HG02763 (cell line): ENCODE measurements around the gene APOL3.
"Not testable (repeated sequence)": the region's sequence is repeated elsewhere in the genome, so short reads cannot be mapped to it uniquely, and the experiment has no call there.

Experiments
- ATAC-seq: cut with Tn5 transposase; IDR thresholded peaks from one replicate; pipeline ENCODE4 v1.9.1; 2021; ENCODE audit warnings: mild to moderate bottlenecking, moderate library complexity; ENCODE audit not compliant: unreplicated experiment

The APOL3 gene

GRCh38 chr22:36193577-36193976 is 33.0 kb upstream of the APOL3 start:
- no peak for ATAC-seq

GRCh38 chr22:36193171-36193570 is 32.6 kb upstream of the APOL3 start:
- no peak for ATAC-seq

GRCh38 chr22:36192542-36192941 is 32.0 kb upstream of the APOL3 start:
- no peak for ATAC-seq

GRCh38 chr22:36191106-36191836 is 30.7 kb upstream of the APOL3 start:
- ATAC-seq: no peak

GRCh38 chr22:36187862-36188261 is 27.3 kb upstream of the APOL3 start:
- not testable (repeated sequence) for ATAC-seq

- ATAC-seq: no peak
Measured at GRCh38 chr22:36185828-36186624, 25.5 kb upstream of the APOL3 start.

GRCh38 chr22:36184433-36185025 is 24.0 kb upstream of the APOL3 start:
- no peak for ATAC-seq

- no peak for ATAC-seq
Measured at GRCh38 chr22:36183446-36183845, 22.9 kb upstream of the APOL3 start.

- no peak for ATAC-seq
Measured at GRCh38 chr22:36182857-36183256, 22.3 kb upstream of the APOL3 start.

- no peak for ATAC-seq
Measured at GRCh38 chr22:36182056-36182455, 21.5 kb upstream of the APOL3 start.

- ATAC-seq: no peak
Measured at GRCh38 chr22:36180928-36181327, 20.4 kb upstream of the APOL3 start.

- ATAC-seq: no peak
Measured at GRCh38 chr22:36180038-36180880, 19.7 kb upstream of the APOL3 start.

GRCh38 chr22:36177160-36177559 is 16.6 kb upstream of the APOL3 start:
- ATAC-seq: no peak

GRCh38 chr22:36175892-36176291 is 15.3 kb upstream of the APOL3 start:
- no peak for ATAC-seq

- no peak for ATAC-seq
Measured at GRCh38 chr22:36171941-36172340, 11.4 kb upstream of the APOL3 start.

GRCh38 chr22:36166518-36167220 is 6.1 kb upstream of the APOL3 start:
- ATAC-seq: no peak

- ATAC-seq: no peak
Measured at GRCh38 chr22:36166086-36166485, 5.5 kb upstream of the APOL3 start.

GRCh38 chr22:36165141-36165540 is 4.6 kb upstream of the APOL3 start:
- ATAC-seq: no peak

GRCh38 chr22:36164621-36165020 is 4.1 kb upstream of the APOL3 start:
- ATAC-seq: no peak

- ATAC-seq: no peak
Measured at GRCh38 chr22:36163497-36163896, 2.9 kb upstream of the APOL3 start.
